H1 (cell line): ENCODE results near the gene PGPEP1. TPM values are rescaled to one million over a fixed set of nuclear protein-coding genes. Genes with fewer than 3 reads are reported as not detected.

Experiments
- KDM5A ChIP-seq: fragments of 200-600 bp; IDR thresholded peaks from 2 replicates; pipeline ENCODE4 v1.7.1; 2012; ENCODE audit warnings: mild to moderate bottlenecking, low read length, inconsistent platforms, mixed read lengths
- PHF8 ChIP-seq: fragments of 200-600 bp; sonication (generic); conservative IDR thresholded peaks from 2 replicates; pipeline ENCODE4 v1.7.1; 2012; ENCODE audit warnings: low read depth, mild to moderate bottlenecking, inconsistent platforms, low read length, moderate library complexity
- ZNF274 ChIP-seq: IDR thresholded peaks from 2 replicates; pipeline ENCODE4 v1.7.0; 2012; ENCODE audit warnings: low read length, borderline replicate concordance; ENCODE audit errors: extremely low read depth
- polyA plus RNA-seq, 7 experiments: library from polyadenylated mRNA; depleted of rRNA in 3 of 7; stranded (reverse) in 5 of 7; unstranded in 2 of 7; fragments of >200 nt in 5 of 7; fragments of 200-250 nt in 2 of 7; gene quantifications; 1 replicate in 5 of 7; 2 replicates in 1 of 7; 4 replicates in 1 of 7; pipeline versions ENCODE4 v1.2.1 to v1.2.3, GENCODE V29; 2011 to 2013; ENCODE audit warnings: missing spikeins in 2 of 7, mixed read lengths in 2 of 7
- total RNA-seq: library from RNA; stranded (reverse); fragmentation: NEBNext Ultra II Directional; extraction: Animal tissue kit (Norgen Biotek cat#: 25700); gene quantifications from 2 replicates; pipeline ENCODE4 v1.2.1, GENCODE V29; 2021

The PGPEP1 gene
- total and polyA plus RNA-seq, 2 of the 8 experiments (the other 6 are each of a cell fraction or from before 2014, with no cell fraction given): 17.0 to 33.4 TPM

GRCh38 chr19:18309525-18310064 lies 30.8 kb upstream of the PGPEP1 start (continued):
- TF ChIP-seq ZNF274: no peak
- TF ChIP-seq PHF8: no peak
- TF ChIP-seq KDM5A: no peak
- TF ChIP-seq, all 59 proteins: peak for 0
